ENCODE data around the gene NEDD9.

- TF ChIP-seq, protein P1, sequence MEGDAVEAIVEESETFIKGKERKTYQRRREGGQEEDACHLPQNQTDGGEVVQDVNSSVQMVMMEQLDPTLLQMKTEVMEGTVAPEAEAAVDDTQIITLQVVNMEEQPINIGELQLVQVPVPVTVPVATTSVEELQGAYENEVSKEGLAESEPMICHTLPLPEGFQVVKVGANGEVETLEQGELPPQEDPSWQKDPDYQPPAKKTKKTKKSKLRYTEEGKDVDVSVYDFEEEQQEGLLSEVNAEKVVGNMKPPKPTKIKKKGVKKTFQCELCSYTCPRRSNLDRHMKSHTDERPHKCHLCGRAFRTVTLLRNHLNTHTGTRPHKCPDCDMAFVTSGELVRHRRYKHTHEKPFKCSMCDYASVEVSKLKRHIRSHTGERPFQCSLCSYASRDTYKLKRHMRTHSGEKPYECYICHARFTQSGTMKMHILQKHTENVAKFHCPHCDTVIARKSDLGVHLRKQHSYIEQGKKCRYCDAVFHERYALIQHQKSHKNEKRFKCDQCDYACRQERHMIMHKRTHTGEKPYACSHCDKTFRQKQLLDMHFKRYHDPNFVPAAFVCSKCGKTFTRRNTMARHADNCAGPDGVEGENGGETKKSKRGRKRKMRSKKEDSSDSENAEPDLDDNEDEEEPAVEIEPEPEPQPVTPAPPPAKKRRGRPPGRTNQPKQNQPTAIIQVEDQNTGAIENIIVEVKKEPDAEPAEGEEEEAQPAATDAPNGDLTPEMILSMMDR (IDR thresholded peaks at IDR 0.05) = no peak
- no peak for TF ChIP-seq ZFX (IDR thresholded peaks at IDR 0.05; ENCODE audit: borderline replicate concordance)
Measured at GRCh38 chr6:11153447-11153846, 79.0 kb downstream of the NEDD9 start.
